GM12892 (cell line): ENCODE results near the gene PRELP.

Source experiments
- POLR2A ChIP-seq: IDR thresholded peaks from 2 replicates; pipeline ENCODE4 v1.6.1; 2011; ENCODE audit warnings: low read depth, low read length, control low read depth
- POLR2AphosphoS5 ChIP-seq: IDR thresholded peaks from 2 replicates; pipeline ENCODE4 v1.6.1; 2011; ENCODE audit warnings: low read depth, low read length, control low read depth
- TAF1 ChIP-seq: IDR thresholded peaks from 2 replicates; pipeline ENCODE4 v1.6.1; 2011; ENCODE audit warnings: low read depth, mild to moderate bottlenecking, control low read depth, low read length, borderline replicate concordance

GRCh38 chr1:203534526-203534925 lies 58.9 kb downstream of the PRELP start:
- TF ChIP-seq POLR2AphosphoS5 (no peak), POLR2A (no peak), TAF1 (no peak)
